CD4-positive, alpha-beta T cell (primary cell): ENCODE data around the gene MRPL36. TPM values are rescaled to one million over a fixed set of nuclear protein-coding genes. Genes with fewer than 3 reads are reported as not detected.

ENCODE experiments used
- ATAC-seq: fragments of 200-7000 bp; cut with Tn5 transposase; one replicate; pipeline ENCODE4 v1.10.0; 2022; ENCODE audit warnings: mild to moderate bottlenecking; ENCODE audit not compliant: poor library complexity
- CTCF ChIA-PET: fragments of 350-600 bp; sonication (Branson Sonifier 250); formaldehyde crosslinking; loops from one replicate; lab custom pipeline; 2021; ENCODE audit warnings: antibody characterized with exemption, inconsistent platforms; lab: Charles Lee
- POLR2A ChIA-PET: fragments of 350-600 bp; sonication (Branson Sonifier 250); formaldehyde crosslinking; loops from one replicate; lab custom pipeline; 2021; ENCODE audit warnings: antibody characterized with exemption, inconsistent platforms; lab: Charles Lee
- DNase-seq, 14 experiments: peaks; one replicate each; pipeline ENCODE4 v3.0.0-alpha.2; 2013 to 2020; ENCODE audit warnings: mixed read lengths in 2 of 14
- H3K27ac ChIP-seq, 2 donors: one replicate each; pipeline versions ENCODE4 v1.5.1 to v1.7.0; 2013; ENCODE audit warnings: low read length in 2 of 2, low read depth in 1 of 2, mild to moderate bottlenecking in 1 of 2
- H3K27me3 ChIP-seq, 2 experiments: 1 replicate in 1 of 2; 2 replicates in 1 of 2; pipeline versions ENCODE4 v1.6.1 to v1.7.0; 2013; ENCODE audit warnings: low read length in 2 of 2, control low read depth in 1 of 2, mild to moderate bottlenecking in 1 of 2, moderate library complexity in 1 of 2; ENCODE audit not compliant: insufficient read depth in 2 of 2, control insufficient read depth in 1 of 2
- H3K36me3 ChIP-seq: one replicate; pipeline ENCODE4 v1.6.1; 2013; ENCODE audit warnings: low read length, control low read depth; ENCODE audit not compliant: insufficient read depth
- H3K4me1 ChIP-seq: one replicate; pipeline ENCODE4 v1.6.1; 2013; ENCODE audit warnings: low read length, control low read depth; ENCODE audit not compliant: insufficient read depth
- H3K4me3 ChIP-seq: one replicate; pipeline ENCODE4 v1.5.1; 2013; ENCODE audit warnings: mild to moderate bottlenecking, low read length, moderate library complexity
- H3K9me3 ChIP-seq, 2 experiments: 1 replicate in 1 of 2; 2 replicates in 1 of 2; pipeline versions ENCODE4 v1.6.1 to v1.7.0; 2013; ENCODE audit warnings: low read length in 2 of 2, mild to moderate bottlenecking in 2 of 2, control low read depth in 1 of 2, moderate library complexity in 1 of 2; ENCODE audit not compliant: control insufficient read depth in 1 of 2, insufficient read depth in 1 of 2
- H3K27ac Mint-ChIP-seq: one replicate; pipeline ENCODE4 v1.8.0; 2020; ENCODE audit warnings: mixed read lengths
- H3K27me3 Mint-ChIP-seq: one replicate; pipeline ENCODE4 v1.8.0; 2021; ENCODE audit warnings: mixed read lengths
- H3K36me3 Mint-ChIP-seq: one replicate; pipeline ENCODE4 v1.8.0; 2021; ENCODE audit warnings: low read depth, mixed read lengths
- H3K4me1 Mint-ChIP-seq: one replicate; pipeline ENCODE4 v1.8.0; 2021; ENCODE audit warnings: low read depth, mixed read lengths
- H3K4me3 Mint-ChIP-seq: one replicate; pipeline ENCODE4 v1.8.0; 2020; ENCODE audit warnings: mild to moderate bottlenecking, mixed read lengths
- H3K9me3 Mint-ChIP-seq: one replicate; pipeline ENCODE4 v1.8.0; 2020; ENCODE audit warnings: mixed read lengths
- intact Hi-C, 2 experiments: fragments of 100-400 bp; cut with DNase I in 1 of 2; cut with micrococcal nuclease in 1 of 2; formaldehyde crosslinking; loops; one replicate each; pipeline versions ENCODE4 v1.15.1 to v1.9.0; 2023 to 2025; cut with DNase I, micrococcal nuclease
- total RNA-seq, 174 experiments: library from RNA in 2 of 174; stranded (reverse) in 2 of 174; gene quantifications; one replicate each; pipeline ENCODE4 v1.2.3 and lab custom pipeline; 2021 to 2026
- TF ChIP-seq, protein P1 (sequence below): fragments of 200-600 bp; IDR thresholded peaks from one replicate; pipeline ENCODE4 v1.8.0; 2022; ENCODE audit warnings: antibody characterized with exemption, mild to moderate bottlenecking

Gene MRPL36
- total RNA-seq, 2 experiments from 2014 or later = 14.3 to 18.2 TPM

DNA sequence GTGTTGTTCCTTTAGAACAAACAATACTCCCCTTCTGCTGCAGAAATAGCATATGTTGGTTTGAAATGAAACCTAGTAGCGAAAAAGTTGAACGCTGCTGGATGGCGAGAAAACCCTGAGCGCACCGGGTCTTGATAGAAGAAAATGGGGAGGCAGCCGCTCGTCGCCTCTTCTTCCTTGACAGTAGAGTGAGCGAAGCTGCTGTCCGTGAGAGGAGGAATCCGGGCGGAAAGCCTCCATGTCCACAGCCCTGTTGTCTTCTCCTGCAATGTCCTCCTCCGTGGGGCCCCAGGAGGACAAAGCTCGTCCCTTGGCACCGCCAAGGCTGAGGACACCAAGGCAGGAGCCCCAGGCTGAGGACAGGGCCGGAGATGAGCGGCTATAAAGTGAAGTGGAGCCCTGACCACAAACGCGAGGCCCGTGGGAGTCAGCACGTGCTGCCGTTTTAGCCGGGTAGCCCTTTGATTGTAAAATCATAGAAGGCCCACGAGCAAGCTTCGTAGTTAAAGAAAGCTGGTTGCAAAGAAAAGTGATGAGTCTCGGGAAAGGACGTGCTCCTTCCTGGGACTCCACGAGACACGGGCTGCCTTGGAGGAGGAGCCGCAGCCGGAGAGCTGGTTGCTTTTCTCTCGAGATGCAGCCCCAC, 35.6 kb downstream of the MRPL36 start:
- ChIA-PET CTCF (no interaction called here), POLR2A (interaction anchor here (1.4 kb wide), 1 partner anchor 29 kb away, joined by 5 read pairs; no protein-coding TSS in a partner anchor)
- no peak overlapping the region for H3K27ac Mint-ChIP-seq
- no peaks in the 10 kb centered on the region for H3K36me3 Mint-ChIP-seq
- no peak for ATAC-seq
- Histone ChIP-seq H3K36me3 (no peaks in the 10 kb centered on the region), H3K27ac (no peak overlapping the region), H3K27me3 (peaks cover 0 to 6% of the 10 kb centered on the region in 2 experiments), H3K4me3 (no peak overlapping the region), H3K4me1 (no peaks in the 10 kb centered on the region), H3K9me3 (peaks cover 0 to 9% of the 10 kb centered on the region in 2 experiments)
- no peak overlapping the region for H3K4me3 Mint-ChIP-seq
- peaks cover 22% of the 10 kb centered on the region for H3K27me3 Mint-ChIP-seq
- TF ChIP-seq, protein P1, sequence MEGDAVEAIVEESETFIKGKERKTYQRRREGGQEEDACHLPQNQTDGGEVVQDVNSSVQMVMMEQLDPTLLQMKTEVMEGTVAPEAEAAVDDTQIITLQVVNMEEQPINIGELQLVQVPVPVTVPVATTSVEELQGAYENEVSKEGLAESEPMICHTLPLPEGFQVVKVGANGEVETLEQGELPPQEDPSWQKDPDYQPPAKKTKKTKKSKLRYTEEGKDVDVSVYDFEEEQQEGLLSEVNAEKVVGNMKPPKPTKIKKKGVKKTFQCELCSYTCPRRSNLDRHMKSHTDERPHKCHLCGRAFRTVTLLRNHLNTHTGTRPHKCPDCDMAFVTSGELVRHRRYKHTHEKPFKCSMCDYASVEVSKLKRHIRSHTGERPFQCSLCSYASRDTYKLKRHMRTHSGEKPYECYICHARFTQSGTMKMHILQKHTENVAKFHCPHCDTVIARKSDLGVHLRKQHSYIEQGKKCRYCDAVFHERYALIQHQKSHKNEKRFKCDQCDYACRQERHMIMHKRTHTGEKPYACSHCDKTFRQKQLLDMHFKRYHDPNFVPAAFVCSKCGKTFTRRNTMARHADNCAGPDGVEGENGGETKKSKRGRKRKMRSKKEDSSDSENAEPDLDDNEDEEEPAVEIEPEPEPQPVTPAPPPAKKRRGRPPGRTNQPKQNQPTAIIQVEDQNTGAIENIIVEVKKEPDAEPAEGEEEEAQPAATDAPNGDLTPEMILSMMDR = peak; percentile 15
- intact Hi-C loops = loop anchor here (1.0 to 5.0 kb wide), 2 partner anchors 253 to 274 kb away; no protein-coding TSS in a partner anchor
- DNase-seq = peak in 2 of 14 experiments; percentile 4 to 15
- no peaks in the 10 kb centered on the region for H3K9me3 Mint-ChIP-seq
- H3K4me1 Mint-ChIP-seq = no peaks in the 10 kb centered on the region

DNA sequence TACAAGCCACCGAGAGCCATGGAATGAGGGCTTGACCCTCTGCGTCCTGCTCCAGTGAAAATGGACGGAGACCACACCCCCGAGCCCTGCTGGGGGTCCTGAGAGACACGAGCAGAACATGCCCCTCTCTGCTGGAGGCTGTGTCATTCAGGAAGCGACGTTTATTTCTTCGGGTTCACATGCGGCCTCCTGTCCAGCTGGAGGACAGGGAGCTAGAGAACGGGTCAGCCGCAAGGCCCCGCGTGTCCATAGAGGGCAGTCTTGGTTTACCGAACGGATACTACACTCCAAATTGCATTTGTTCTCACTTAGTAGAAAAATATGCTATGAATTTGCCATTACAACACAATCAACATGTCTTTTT, 36.1 kb downstream of the MRPL36 start:
- peaks cover under 1 to 9% of the 10 kb centered on the region in 2 experiments for H3K9me3 ChIP-seq
- no peak overlapping the region for H3K4me3 ChIP-seq
- peaks cover 0 to 6% of the 10 kb centered on the region in 2 experiments for H3K27me3 ChIP-seq
- Mint-ChIP-seq H3K27ac (no peak overlapping the region), H3K4me1 (no peaks in the 10 kb centered on the region), H3K36me3 (no peaks in the 10 kb centered on the region), H3K9me3 (no peaks in the 10 kb centered on the region), H3K4me3 (no peak overlapping the region), H3K27me3 (peaks cover 22% of the 10 kb centered on the region)
- DNase-seq (peak in 11 of 14 experiments; percentile 12 to 60 (median 33)), ATAC-seq (peak; percentile 32)
- no peak overlapping the region for H3K27ac ChIP-seq
- no peaks in the 10 kb centered on the region for H3K36me3 ChIP-seq
- ChIA-PET CTCF (no interaction called here), POLR2A (interaction anchor here (1.4 kb wide), 1 partner anchor 29 kb away, joined by 5 read pairs; no protein-coding TSS in a partner anchor)
- H3K4me1 ChIP-seq = no peaks in the 10 kb centered on the region
- TF ChIP-seq, protein P1 = peak; percentile 69
- intact Hi-C loops = loop anchor here (1.0 to 5.0 kb wide), 2 partner anchors 254 to 275 kb away; no protein-coding TSS in a partner anchor

DNA sequence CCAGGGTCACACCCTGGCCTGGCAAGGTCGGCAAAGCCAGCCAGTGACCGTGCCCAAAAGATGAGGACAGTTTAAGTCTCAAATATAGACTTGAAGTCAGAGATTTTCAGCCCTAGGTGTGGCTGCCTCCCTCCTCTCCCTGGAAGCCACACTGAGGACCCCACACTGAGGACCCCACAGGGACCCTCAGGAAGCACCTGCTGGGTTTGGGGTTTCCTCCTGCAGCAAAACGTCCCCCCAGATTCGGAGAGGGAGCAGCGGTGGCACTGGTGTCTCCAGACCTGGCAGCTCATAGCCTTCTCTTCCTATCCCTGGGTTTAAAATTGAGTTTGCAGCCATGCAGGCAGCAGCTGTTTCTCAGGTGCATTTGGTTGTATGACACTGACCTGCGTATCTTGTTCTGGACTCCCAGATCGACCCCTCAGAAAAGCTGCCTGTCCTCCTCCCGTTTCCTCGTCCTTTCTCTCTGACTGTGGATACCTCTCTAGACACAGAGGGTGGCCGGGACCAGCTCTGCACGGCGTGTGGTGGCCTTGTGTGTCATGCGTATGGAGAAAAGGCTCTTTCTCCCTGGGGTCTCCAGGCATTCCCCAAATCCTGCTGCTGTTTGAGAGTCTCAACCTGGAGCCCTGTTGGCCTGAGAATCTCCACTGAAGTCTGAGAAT, 36.6 kb downstream of the MRPL36 start:
- DNase-seq = peak in 2 of 14 experiments; percentile 2 to 27
- CTCF ChIA-PET = no interaction called here

More for the DNA sequence above, 36.6 kb downstream of the MRPL36 start:
- H3K36me3 ChIP-seq = no peaks in the 10 kb centered on the region
- POLR2A ChIA-PET = interaction anchor here (1.4 kb wide), 1 partner anchor 30 kb away, joined by 5 read pairs; no protein-coding TSS in a partner anchor
- peaks cover 3 to 9% of the 10 kb centered on the region in 2 experiments for H3K9me3 ChIP-seq
- H3K4me1 ChIP-seq = no peaks in the 10 kb centered on the region
- TF ChIP-seq, protein P1 = no peak
- Mint-ChIP-seq H3K4me1 (no peaks in the 10 kb centered on the region), H3K36me3 (no peaks in the 10 kb centered on the region), H3K27ac (no peak overlapping the region), H3K27me3 (peaks cover 22% of the 10 kb centered on the region), H3K4me3 (no peak overlapping the region), H3K9me3 (no peaks in the 10 kb centered on the region)
- no peak overlapping the region for H3K27ac ChIP-seq
- H3K27me3 ChIP-seq = peaks cover 0 to 6% of the 10 kb centered on the region in 2 experiments
- H3K4me3 ChIP-seq = no peak overlapping the region
- no peak for ATAC-seq
- intact Hi-C loops = loop anchor here (1.0 to 5.0 kb wide), 2 partner anchors 254 to 275 kb away; no protein-coding TSS in a partner anchor
